Measurements from ENCODE around the gene HLA-DOB. TPM values are rescaled to one million over a fixed set of nuclear protein-coding genes. Genes with fewer than 3 reads are reported as not detected.
A peak's percentile ranks its signal among the peaks of the same experiment; 100 is the strongest.

The HLA-DOB gene
- total and polyA plus RNA-seq, 10 of the 15 experiments (the other 5 are each of a cell fraction or from before 2014, with no cell fraction given), result 27.4 to 79.1 (median 37.0) TPM

GRCh38 chr6:32845384-32845884, 28.6 kb upstream of the HLA-DOB start (continued):
- TF ChIP-seq, protein P1, sequence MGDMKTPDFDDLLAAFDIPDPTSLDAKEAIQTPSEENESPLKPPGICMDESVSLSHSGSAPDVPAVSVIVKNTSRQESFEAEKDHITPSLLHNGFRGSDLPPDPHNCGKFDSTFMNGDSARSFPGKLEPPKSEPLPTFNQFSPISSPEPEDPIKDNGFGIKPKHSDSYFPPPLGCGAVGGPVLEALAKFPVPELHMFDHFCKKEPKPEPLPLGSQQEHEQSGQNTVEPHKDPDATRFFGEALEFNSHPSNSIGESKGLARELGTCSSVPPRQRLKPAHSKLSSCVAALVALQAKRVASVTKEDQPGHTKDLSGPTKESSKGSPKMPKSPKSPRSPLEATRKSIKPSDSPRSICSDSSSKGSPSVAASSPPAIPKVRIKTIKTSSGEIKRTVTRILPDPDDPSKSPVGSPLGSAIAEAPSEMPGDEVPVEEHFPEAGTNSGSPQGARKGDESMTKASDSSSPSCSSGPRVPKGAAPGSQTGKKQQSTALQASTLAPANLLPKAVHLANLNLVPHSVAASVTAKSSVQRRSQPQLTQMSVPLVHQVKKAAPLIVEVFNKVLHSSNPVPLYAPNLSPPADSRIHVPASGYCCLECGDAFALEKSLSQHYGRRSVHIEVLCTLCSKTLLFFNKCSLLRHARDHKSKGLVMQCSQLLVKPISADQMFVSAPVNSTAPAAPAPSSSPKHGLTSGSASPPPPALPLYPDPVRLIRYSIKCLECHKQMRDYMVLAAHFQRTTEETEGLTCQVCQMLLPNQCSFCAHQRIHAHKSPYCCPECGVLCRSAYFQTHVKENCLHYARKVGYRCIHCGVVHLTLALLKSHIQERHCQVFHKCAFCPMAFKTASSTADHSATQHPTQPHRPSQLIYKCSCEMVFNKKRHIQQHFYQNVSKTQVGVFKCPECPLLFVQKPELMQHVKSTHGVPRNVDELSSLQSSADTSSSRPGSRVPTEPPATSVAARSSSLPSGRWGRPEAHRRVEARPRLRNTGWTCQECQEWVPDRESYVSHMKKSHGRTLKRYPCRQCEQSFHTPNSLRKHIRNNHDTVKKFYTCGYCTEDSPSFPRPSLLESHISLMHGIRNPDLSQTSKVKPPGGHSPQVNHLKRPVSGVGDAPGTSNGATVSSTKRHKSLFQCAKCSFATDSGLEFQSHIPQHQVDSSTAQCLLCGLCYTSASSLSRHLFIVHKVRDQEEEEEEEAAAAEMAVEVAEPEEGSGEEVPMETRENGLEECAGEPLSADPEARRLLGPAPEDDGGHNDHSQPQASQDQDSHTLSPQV (IDR thresholded peaks at IDR 0.05), result no peak
- TF ChIP-seq FOXM1 (IDR thresholded peaks at IDR 0.05; ENCODE audit: low read depth, low read length), result no peak
- no peak for TF ChIP-seq ZNF384 (IDR thresholded peaks at IDR 0.05; ENCODE audit: borderline replicate concordance, low read depth, low read length)
- TF ChIP-seq, protein P2, sequence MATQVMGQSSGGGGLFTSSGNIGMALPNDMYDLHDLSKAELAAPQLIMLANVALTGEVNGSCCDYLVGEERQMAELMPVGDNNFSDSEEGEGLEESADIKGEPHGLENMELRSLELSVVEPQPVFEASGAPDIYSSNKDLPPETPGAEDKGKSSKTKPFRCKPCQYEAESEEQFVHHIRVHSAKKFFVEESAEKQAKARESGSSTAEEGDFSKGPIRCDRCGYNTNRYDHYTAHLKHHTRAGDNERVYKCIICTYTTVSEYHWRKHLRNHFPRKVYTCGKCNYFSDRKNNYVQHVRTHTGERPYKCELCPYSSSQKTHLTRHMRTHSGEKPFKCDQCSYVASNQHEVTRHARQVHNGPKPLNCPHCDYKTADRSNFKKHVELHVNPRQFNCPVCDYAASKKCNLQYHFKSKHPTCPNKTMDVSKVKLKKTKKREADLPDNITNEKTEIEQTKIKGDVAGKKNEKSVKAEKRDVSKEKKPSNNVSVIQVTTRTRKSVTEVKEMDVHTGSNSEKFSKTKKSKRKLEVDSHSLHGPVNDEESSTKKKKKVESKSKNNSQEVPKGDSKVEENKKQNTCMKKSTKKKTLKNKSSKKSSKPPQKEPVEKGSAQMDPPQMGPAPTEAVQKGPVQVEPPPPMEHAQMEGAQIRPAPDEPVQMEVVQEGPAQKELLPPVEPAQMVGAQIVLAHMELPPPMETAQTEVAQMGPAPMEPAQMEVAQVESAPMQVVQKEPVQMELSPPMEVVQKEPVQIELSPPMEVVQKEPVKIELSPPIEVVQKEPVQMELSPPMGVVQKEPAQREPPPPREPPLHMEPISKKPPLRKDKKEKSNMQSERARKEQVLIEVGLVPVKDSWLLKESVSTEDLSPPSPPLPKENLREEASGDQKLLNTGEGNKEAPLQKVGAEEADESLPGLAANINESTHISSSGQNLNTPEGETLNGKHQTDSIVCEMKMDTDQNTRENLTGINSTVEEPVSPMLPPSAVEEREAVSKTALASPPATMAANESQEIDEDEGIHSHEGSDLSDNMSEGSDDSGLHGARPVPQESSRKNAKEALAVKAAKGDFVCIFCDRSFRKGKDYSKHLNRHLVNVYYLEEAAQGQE (IDR thresholded peaks at IDR 0.05; ENCODE audit: low read depth, low read length), result no peak
- no peak for TF ChIP-seq CREB1 (IDR thresholded peaks at IDR 0.05; ENCODE audit: low read depth)
- TF ChIP-seq ZNF274 (IDR thresholded peaks at IDR 0.05; ENCODE audit: insufficient read depth, insufficient read length), result no peak
- TF ChIP-seq ASH2L (IDR thresholded peaks at IDR 0.05; ENCODE audit: borderline replicate concordance, low read depth), result no peak
- no peak for TF ChIP-seq PKNOX1 (IDR thresholded peaks at IDR 0.05)
- 0 out of 4 replicates have a peak, but pooled peaks of 1 of the 2 experiments have one; percentile 3 for TF ChIP-seq BHLHE40 (IDR thresholded peaks at IDR 0.05; ENCODE audit: borderline replicate concordance in 1 of 2, low read depth in 2 of 2, low read length in 1 of 2)
- TF ChIP-seq IKZF2 (IDR thresholded peaks at IDR 0.05), result peak; percentile 54 to 62; a peak in 3 of 4 replicates
- peak; percentile 87 for TF ChIP-seq IKZF1 (conservative IDR thresholded peaks at IDR 0.05)
- TF ChIP-seq RCOR1 (conservative IDR thresholded peaks at IDR 0.05; ENCODE audit: low read depth, low read length), result no peak; the same call in 1 of the 2 replicates
- TF ChIP-seq SRF (IDR thresholded peaks at IDR 0.05; ENCODE audit: low read depth in 2 of 2, low read length in 2 of 2), result no peak
- TF ChIP-seq POU2F2 (IDR thresholded peaks at IDR 0.05; ENCODE audit: borderline replicate concordance, low read depth, low read length), result 0 out of 3 replicates have a peak, but pooled peaks have one; percentile 46
- TF ChIP-seq TCF12 (IDR thresholded peaks at IDR 0.05; ENCODE audit: low read depth, low read length), result peak; percentile 36; the same call in 1 of the 2 replicates
- TF ChIP-seq TCF3 (IDR thresholded peaks at IDR 0.05; ENCODE audit: borderline replicate concordance, insufficient read depth, low read depth, low read length), result no peak
- TF ChIP-seq FOXK2 (IDR thresholded peaks at IDR 0.05), result no peak
- TF ChIP-seq BRCA1 (IDR thresholded peaks at IDR 0.05; ENCODE audit: low read depth, low read length), result no peak
- TF ChIP-seq ZNF207 (IDR thresholded peaks at IDR 0.05; ENCODE audit: borderline replicate concordance), result no peak
- TF ChIP-seq ETV6 (conservative IDR thresholded peaks at IDR 0.05 in 1 of 2, IDR thresholded peaks at IDR 0.05 in 1 of 2; ENCODE audit: borderline replicate concordance in 1 of 2, low read depth in 1 of 2), result peak in 1 of 2 experiments; percentile 42; a peak in 1 of 4 replicates
- 0 out of 2 replicates have a peak, but pooled peaks have one; percentile 12 for TF ChIP-seq NBN (IDR thresholded peaks at IDR 0.05)
- no peak for TF ChIP-seq SUZ12 (IDR thresholded peaks at IDR 0.05; ENCODE audit: unreplicated experiment)

All from GM12878 (cell line).